LNCAP (cell line): Measurements from ENCODE around the gene PRICKLE2.

Experiments used
- CTCF ChIP-seq: fragments of 450-650 bp; IDR thresholded peaks from 2 replicates; pipeline ENCODE4 v1.5.1; 2017; ENCODE audit warnings: mild to moderate bottlenecking

PRICKLE2 gene

GRCh38 chr3:64097920-64098319, 127.3 kb downstream of the PRICKLE2 start:
- no peak for TF ChIP-seq CTCF

GRCh38 chr3:64095802-64096201, 129.5 kb downstream of the PRICKLE2 start:
- TF ChIP-seq CTCF = no peak

- no peak for TF ChIP-seq CTCF
These were observed 130.6 kb downstream of the PRICKLE2 start for GRCh38 chr3:64094713-64095079.

- no peak for TF ChIP-seq CTCF
These were observed 131.2 kb downstream of the PRICKLE2 start for GRCh38 chr3:64093825-64094712.

- no peak for TF ChIP-seq CTCF
These were observed 132.1 kb downstream of the PRICKLE2 start for GRCh38 chr3:64093211-64093610.

GRCh38 chr3:64091501-64091900, 133.8 kb downstream of the PRICKLE2 start:
- TF ChIP-seq CTCF = no peak

GRCh38 chr3:64088408-64089205, 136.7 kb downstream of the PRICKLE2 start:
- TF ChIP-seq CTCF = no peak
